IPS DF 4.7 (cell line): ENCODE data around the gene NPAS4.
A peak's percentile ranks its signal among the peaks of the same experiment; 100 is the strongest.
"Not testable (repeated sequence)": the region's sequence is repeated elsewhere in the genome, so short reads cannot be mapped to it uniquely, and the experiment has no call there.

Experiments
- DNase-seq: peaks from one replicate; pipeline ENCODE4 v3.0.0-alpha.2; 2013; ENCODE audit warnings: low spot score; ENCODE audit errors: extremely low read depth

Gene NPAS4

GRCh38 chr11:66454247-66454646, 33.4 kb downstream of the NPAS4 start:
- DNase-seq, result no peak

DNA sequence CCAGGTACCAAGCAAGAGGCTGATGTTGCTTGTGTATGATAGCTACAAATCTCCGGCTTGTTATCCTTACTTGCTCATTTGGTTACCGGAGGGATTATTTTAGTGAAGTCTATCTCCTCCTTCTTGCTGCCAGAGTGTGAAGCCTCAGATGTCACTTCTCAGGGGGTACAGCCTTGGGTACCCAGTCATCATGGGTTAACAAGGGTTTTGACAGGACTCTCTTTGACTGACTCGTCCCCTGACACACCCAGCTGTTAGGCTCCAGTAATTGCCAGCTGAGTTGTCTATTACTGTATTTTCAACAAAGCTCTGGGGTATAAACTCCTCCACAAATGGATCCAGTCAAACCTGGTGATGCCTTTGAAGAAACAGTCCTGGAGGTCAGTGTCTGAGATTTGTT, 34.0 kb downstream of the NPAS4 start:
- no peak for DNase-seq

DNA sequence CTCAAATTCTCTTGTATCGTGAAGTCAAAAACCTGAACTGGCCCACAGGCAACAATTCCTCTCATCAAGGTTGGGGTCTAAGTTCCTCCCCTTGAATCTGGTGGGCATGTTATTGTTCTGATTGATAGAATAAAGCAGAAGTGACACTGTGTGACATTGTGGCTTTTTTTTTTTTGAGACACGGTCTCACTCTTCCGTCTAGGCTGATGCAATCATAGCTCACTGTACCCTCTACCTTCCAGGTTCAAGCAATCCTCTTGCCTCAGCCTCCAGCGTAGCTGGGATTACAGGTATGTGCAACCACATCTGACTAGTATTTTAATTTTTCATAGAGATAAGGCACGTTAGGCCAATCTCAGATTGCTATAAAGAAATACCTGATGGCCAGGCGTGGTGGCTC, 37.0 kb downstream of the NPAS4 start:
- no peak for DNase-seq

DNA sequence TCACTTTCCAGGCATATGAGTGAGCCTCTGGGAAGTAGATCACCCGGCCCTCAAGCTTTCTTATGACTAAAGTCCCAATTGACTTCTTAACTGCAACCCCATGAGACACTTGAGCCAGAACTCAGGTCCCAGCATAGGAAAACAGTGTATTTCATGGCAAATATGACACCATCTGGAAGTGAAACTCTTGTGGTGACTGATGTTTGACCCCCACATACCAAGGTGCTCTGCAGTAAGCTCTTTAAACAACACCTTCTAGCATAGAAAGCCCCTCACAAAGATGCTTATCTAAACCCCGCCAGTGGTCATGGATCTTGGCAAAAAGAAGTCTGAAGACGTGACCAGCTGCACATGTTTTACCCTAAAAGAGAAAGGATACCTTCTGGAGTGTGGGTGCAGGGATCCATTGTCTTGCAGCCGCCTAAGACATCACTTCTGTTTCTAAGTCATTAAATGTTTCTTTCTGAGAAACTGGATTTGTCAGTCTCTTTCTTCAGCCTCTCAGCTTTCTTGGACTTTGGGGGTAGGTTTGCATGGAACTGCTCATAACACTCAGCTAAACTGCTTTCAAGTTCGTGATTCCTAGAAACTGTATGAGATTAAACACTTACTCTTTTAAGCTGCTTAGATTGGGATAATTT, 38.4 kb downstream of the NPAS4 start:
- DNase-seq, result no peak

- DNase-seq, result no peak
These were observed 41.2 kb downstream of the NPAS4 start for GRCh38 chr11:66462010-66462409.

DNA sequence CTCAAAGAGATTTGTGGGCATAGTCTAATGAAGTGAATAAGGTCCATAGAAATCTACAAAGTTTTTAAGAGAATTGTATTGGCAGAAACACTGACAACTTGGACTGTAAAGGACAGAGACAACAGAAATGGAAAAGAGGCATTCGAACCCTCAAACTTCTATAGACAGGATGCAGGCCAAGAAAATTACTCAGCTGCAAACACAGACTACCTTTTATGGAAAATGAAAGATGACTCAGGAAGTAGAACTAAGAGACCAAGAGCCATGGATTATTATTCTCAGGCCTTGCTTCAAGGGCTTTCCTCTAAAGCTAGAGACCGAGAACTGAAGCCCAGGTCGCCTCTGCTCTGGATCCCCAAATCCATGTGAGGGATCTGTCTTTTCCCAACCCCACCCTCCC, 42.1 kb downstream of the NPAS4 start:
- no peak for DNase-seq

- DNase-seq, result not testable (repeated sequence)
These were observed 43.3 kb downstream of the NPAS4 start for GRCh38 chr11:66464116-66464515.

DNA sequence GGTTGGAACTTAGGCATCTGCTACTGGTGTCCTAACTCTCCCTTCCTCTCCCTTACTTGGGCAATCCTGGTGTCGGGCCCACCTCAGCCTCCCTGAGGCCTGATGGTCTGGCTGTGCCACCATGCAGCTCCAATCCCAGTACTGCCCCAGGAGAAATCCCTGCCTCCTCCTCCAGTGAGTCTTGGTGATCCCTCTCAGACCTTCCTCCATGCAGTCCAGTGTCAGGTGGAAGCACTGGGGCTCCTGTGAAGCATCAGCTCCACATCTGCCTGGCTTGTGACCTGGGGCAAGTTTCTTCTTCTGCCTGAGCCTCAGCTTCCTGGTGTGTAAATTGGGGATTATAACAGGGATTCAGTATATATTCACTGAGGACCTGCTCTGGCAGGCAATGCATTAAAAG, 44.1 kb downstream of the NPAS4 start:
- DNase-seq, result no peak

GRCh38 chr11:66465373-66466224, 44.8 kb downstream of the NPAS4 start:
- DNase-seq, result no peak

DNA sequence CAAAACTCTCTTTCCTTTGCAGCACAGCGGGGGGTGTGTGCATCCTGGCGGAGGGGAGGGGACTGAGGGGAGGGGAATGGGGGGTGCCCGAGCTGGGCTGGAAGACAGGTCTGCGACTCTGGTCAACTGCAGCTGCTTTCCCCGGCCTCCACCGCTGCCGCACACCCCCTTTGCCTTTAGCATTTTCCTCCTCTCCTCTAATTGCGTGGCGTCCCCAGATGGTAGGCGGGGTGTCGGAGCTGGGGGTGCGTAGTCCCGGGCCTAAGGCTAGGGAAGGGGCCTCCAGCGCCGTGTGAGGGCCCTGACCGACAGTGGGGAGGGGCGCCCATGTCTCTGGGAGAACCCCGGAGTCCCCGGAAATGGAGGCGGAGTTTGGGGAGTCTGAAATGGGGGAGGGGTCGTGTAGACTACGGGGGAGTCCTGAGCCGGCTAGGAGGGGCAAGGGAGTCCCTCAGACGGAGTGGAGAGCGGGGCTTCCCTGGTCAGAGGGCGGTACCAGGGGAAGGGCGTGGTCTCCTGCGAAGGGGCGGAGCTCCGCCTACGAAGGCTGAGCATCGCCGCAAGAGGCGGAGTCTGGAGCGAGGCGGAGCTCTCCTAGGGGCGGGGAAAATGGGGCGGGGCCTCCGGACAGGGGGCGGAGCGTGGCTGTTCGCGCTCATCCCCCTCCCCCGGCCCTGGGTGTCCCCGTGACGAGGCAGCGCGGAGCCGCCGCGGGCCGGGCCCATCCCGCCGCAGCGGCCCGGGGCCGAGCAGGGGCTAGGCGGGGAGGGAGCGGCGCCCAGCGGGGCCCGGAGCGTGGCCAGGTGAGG, 45.6 kb downstream of the NPAS4 start, which contains the start of gene PELI3:
Gene PELI3 (plus strand): TSS at position 681 of the 809 bp plus-strand sequence. CDS start 1,224 bp downstream, outside the sequence.
- peak; percentile 66 for DNase-seq

DNA sequence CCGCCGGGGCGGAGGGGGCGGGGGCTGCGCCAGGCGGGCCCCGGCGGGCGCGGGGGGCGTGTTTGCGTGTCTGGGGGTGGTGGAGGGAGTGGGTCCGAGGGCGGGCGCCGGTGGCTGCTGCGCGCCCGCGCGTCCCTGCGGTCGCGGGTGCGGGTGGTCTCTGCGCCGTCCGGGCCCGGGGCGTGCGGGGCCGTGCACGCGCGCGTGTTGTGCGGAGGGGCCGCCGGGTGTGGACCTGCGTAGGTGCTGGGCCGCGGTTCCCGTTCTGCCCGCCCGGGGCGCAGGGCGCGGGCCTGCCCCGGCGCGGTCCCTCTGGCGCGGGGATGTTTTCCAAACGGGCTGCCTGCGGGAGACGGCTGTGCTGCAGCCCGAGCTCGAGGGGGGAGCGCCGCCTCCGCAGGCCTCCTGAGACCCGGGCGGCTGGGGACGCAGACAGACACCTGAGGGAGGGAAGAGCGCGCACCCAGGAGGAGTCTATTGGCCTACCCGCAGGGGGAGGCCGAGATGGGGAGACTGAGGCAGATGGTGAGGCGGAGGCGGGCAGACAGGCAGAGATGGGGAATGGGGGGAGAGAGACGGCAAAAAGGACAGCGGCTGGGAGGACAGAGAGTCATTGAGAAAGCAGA, 46.3 kb downstream of the NPAS4 start:
- no peak for DNase-seq

DNA sequence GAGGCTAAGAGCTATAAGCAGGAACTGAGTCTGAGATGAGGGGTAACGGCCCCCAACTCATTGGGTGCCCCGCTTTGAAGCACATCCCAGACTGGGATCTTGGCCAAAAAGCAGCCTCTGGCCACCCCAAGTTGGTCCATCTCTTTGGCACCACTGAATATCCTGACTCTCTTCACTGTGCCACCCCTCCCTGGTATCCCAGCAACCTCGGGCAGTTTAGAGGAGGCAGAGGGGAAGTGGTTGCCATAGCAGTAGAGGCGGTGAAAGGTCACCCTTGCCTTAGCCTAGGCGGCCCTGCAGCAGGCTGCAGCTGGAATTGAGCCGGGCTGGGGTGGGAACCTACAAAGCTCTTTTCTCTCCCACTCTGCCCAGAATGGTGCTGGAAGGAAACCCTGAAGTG, 46.9 kb downstream of the NPAS4 start:
- no peak for DNase-seq

GRCh38 chr11:66468691-66469090, 47.9 kb downstream of the NPAS4 start:
- DNase-seq, result no peak

DNA sequence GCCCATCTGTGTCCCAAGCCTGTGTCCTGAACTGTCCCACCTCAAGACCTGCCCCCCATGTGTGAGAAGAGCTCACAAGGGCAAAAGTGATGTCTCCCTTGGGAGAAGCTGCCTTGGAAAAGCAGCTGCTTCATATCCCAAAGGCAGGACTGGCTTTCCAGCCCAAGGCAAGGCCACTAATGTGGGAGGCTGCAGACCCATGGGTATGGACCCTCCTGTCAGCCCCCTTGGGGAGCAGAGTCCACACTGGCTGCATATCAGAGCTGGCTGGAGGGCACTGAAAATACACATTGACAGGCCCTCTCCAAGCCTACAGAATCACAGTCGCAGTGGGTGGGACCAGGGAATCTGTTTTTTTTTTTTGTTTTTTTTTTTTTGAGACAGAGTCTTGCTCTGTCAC, 48.6 kb downstream of the NPAS4 start:
- no peak for DNase-seq

DNA sequence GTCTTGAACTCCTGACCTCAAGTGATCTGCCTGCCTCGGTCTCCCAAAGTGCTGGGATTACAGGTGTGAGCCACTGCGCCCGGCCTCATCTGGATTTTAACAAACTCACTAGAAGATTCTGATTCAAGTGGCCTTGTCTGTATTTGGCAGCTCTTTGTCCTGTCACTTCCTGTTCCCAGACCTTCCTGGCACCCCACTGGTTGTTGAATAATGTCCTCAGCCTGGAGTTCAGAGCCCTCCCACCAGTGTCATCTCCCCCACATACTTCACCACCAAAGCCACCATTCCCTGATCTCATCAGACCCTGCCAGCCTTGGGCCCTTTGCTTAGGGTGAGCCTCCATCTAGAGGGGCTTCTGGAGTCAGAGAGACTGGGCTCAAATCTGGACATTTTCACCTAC, 49.2 kb downstream of the NPAS4 start:
- DNase-seq, result no peak

GRCh38 chr11:66471142-66471541, 50.3 kb downstream of the NPAS4 start:
- no peak for DNase-seq

GRCh38 chr11:66472054-66472453, 51.2 kb downstream of the NPAS4 start:
- DNase-seq, result no peak

GRCh38 chr11:66473167-66473566, 52.3 kb downstream of the NPAS4 start:
- DNase-seq, result no peak

DNA sequence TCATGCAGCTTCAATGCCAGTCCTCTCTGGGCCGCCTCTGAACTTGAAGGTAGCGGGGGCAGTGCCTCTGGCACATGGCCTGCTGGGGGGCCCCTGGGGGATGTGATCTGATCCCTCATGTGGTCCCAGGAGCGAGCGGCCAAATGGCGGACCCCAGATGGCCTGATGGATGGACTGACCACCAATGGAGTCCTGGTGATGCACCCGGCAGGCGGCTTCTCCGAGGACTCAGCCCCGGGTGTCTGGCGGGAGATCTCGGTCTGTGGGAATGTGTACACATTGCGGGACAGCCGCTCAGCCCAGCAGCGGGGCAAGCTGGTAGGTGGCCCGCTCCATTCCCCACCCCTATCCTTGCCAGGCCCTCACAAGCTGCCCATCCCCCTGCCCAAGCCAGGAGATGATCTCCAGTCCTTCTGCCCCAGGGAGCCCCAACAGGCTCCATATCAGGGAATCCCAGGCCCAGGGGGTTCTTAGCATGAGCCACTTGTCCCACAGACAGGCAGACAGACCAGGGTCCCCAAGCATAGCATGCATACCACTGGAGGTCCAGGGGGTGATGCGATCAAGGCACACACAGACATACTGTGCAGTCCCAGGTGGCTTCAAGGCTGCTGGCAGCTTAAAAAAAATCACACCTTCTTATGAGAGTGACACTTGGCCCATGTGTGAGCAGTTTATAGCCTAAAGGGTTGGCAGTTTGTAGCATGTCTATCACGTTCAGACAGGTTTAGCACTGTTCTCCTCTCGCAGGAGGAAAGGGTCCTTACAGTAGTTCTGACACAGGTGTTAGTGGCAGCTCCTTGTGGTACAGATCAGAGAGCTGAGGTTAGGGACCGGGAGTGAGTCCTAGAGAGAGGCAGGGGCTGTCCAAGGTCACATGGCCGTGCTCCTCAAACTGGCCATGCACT, 53.0 kb downstream of the NPAS4 start:
- no peak for DNase-seq

GRCh38 chr11:66475349-66476172, 54.7 kb downstream of the NPAS4 start:
- DNase-seq, result no peak
